Sigmoid colon (tissue), 4 donors: ENCODE results near the gene RTN4.

ENCODE experiments used
- CTCF ChIP-seq, 4 experiments: fragments of 450-650 bp in 3 of 4; fragments of 200-600 bp in 1 of 4; IDR thresholded peaks; one replicate each; pipeline ENCODE4 v1.5.1; 2016 to 2019; ENCODE audit warnings: antibody characterized with exemption in 4 of 4, mild to moderate bottlenecking in 3 of 4, moderate library complexity in 2 of 4
- EP300 ChIP-seq, 4 donors: sonication (generic); formaldehyde crosslinking; IDR thresholded peaks; one replicate each; pipeline ENCODE4 v1.6.1; 2017; ENCODE audit warnings: antibody characterized with exemption in 4 of 4
- POLR2A ChIP-seq, 2 donors: fragments of 450-650 bp; IDR thresholded peaks; one replicate each; pipeline ENCODE4 v1.6.1; 2016; ENCODE audit warnings: antibody characterized with exemption in 2 of 2, mild to moderate bottlenecking in 2 of 2, moderate library complexity in 2 of 2
- POLR2AphosphoS5 ChIP-seq, 4 donors: sonication (generic); formaldehyde crosslinking; IDR thresholded peaks; one replicate each; pipeline ENCODE4 v1.6.1; 2017; ENCODE audit warnings: antibody characterized with exemption in 4 of 4

GRCh38 chr2:54931473-54931872, 118.8 kb downstream of the RTN4 start:
- TF ChIP-seq CTCF (IDR thresholded peaks at IDR 0.05) (no peak), EP300 (IDR thresholded peaks at IDR 0.05) (no peak), POLR2A (IDR thresholded peaks at IDR 0.05) (no peak), POLR2AphosphoS5 (IDR thresholded peaks at IDR 0.05) (no peak)
